Stimulated activated CD8-positive, alpha-beta memory T cell treated with anti-CD3 and anti-CD28 coated beads, Interleukin-2, amount 100 ng/mL, for 48 hours (primary cell): ENCODE data around the gene SLMAP.

Source experiments
- DNase-seq, 2 donors: peaks; one replicate each; pipeline ENCODE4 v3.0.0-alpha.2; 2020; ENCODE audit warnings: low read depth in 2 of 2

Gene SLMAP

GRCh38 chr3:57961828-57962447 lies 205.8 kb downstream of the SLMAP start:
- DNase-seq = no peak

- no peak for DNase-seq
These were observed 206.3 kb downstream of the SLMAP start for GRCh38 chr3:57962448-57962834.

GRCh38 chr3:57963811-57964346 lies 207.8 kb downstream of the SLMAP start:
- DNase-seq = no peak

- DNase-seq = no peak
These were observed 210.7 kb downstream of the SLMAP start for GRCh38 chr3:57966829-57967228.

- no peak for DNase-seq
These were observed 211.5 kb downstream of the SLMAP start for GRCh38 chr3:57967590-57967989.

- no peak for DNase-seq
These were observed 212.4 kb downstream of the SLMAP start for GRCh38 chr3:57968501-57968900.

GRCh38 chr3:57971975-57972374 lies 215.9 kb downstream of the SLMAP start:
- DNase-seq = no peak

GRCh38 chr3:57972531-57973111 lies 216.5 kb downstream of the SLMAP start:
- DNase-seq = no peak

GRCh38 chr3:57973715-57974477 lies 217.8 kb downstream of the SLMAP start:
- DNase-seq = no peak

GRCh38 chr3:57974796-57975388 lies 218.8 kb downstream of the SLMAP start:
- no peak for DNase-seq

GRCh38 chr3:57977818-57978235 lies 221.7 kb downstream of the SLMAP start:
- DNase-seq = no peak

GRCh38 chr3:57978316-57978715 lies 222.2 kb downstream of the SLMAP start:
- DNase-seq = no peak
